ENCODE data around the gene AADACL4. TPM values are rescaled to one million over a fixed set of nuclear protein-coding genes. Genes with fewer than 3 reads are reported as not detected.

AADACL4 gene
- polyA plus RNA-seq, 1 donor from 2014 or later: not detected

GRCh38 chr1:12616709-12617373 lies 27.0 kb upstream of the AADACL4 start:
- Histone ChIP-seq H3K27ac (ENCODE audit: low read length) (no peak overlapping the region), H3K9me3 (ENCODE audit: low read length) (no peaks in the 10 kb centered on the region), H3K9me2 (ENCODE audit: insufficient read depth, low read length) (no peaks in the 10 kb centered on the region), H3F3A (ENCODE audit: insufficient read depth, low read length, poor library complexity, severe bottlenecking) (peaks cover 3% of the 10 kb centered on the region), H3K79me2 (replicated peaks; ENCODE audit: insufficient read depth, low read length) (no peaks in the 10 kb centered on the region), H3K27me3 (ENCODE audit: insufficient read depth, low read depth, low read length) (peaks cover 51% of the 10 kb centered on the region), H4K20me1 (ENCODE audit: insufficient read depth) (no peaks in the 10 kb centered on the region), H3K4me3 (ENCODE audit: low read length) (peak overlapping the region; percentile 82), H3K9ac (ENCODE audit: low read length) (peak overlapping the region; percentile 1), H3K36me3 (ENCODE audit: insufficient read depth, low read length) (no peaks in the 10 kb centered on the region), H3K4me2 (ENCODE audit: low read length) (peak overlapping the region; percentile 42), H2AFZ (ENCODE audit: low read depth, low read length) (no peak overlapping the region)
- TF ChIP-seq EZH2 (IDR thresholded peaks at IDR 0.05; ENCODE audit: borderline replicate concordance, insufficient read depth, low read length, poor library complexity, severe bottlenecking) (peak; percentile 38), CTCF (IDR thresholded peaks at IDR 0.05; ENCODE audit: poor library complexity, severe bottlenecking) (no peak)

GRCh38 chr1:12617511-12617900 lies 26.4 kb upstream of the AADACL4 start:
- Histone ChIP-seq H3K4me3 (ENCODE audit: low read length) (peak overlapping the region; percentile 82), H3K27me3 (ENCODE audit: insufficient read depth, low read depth, low read length) (peaks cover 51% of the 10 kb centered on the region), H3F3A (ENCODE audit: insufficient read depth, low read length, poor library complexity, severe bottlenecking) (peaks cover 3% of the 10 kb centered on the region), H3K4me2 (ENCODE audit: low read length) (peak overlapping the region; percentile 42), H3K9me2 (ENCODE audit: insufficient read depth, low read length) (no peaks in the 10 kb centered on the region), H2AFZ (ENCODE audit: low read depth, low read length) (no peak overlapping the region), H3K27ac (ENCODE audit: low read length) (no peak overlapping the region), H3K79me2 (replicated peaks; ENCODE audit: insufficient read depth, low read length) (no peaks in the 10 kb centered on the region), H3K9me3 (ENCODE audit: low read length) (no peaks in the 10 kb centered on the region), H3K36me3 (ENCODE audit: insufficient read depth, low read length) (no peaks in the 10 kb centered on the region), H4K20me1 (ENCODE audit: insufficient read depth) (no peaks in the 10 kb centered on the region), H3K9ac (ENCODE audit: low read length) (peak overlapping the region; percentile 48)
- TF ChIP-seq CTCF (IDR thresholded peaks at IDR 0.05; ENCODE audit: poor library complexity, severe bottlenecking) (no peak), TAF1 (IDR thresholded peaks at IDR 0.05; ENCODE audit: low read depth) (no peak), SMC3 (conservative IDR thresholded peaks at IDR 0.05; ENCODE audit: poor library complexity) (no peak), MXI1 (conservative IDR thresholded peaks at IDR 0.05; ENCODE audit: poor library complexity, severe bottlenecking) (no peak)
- TF ChIP-seq, protein P1, sequence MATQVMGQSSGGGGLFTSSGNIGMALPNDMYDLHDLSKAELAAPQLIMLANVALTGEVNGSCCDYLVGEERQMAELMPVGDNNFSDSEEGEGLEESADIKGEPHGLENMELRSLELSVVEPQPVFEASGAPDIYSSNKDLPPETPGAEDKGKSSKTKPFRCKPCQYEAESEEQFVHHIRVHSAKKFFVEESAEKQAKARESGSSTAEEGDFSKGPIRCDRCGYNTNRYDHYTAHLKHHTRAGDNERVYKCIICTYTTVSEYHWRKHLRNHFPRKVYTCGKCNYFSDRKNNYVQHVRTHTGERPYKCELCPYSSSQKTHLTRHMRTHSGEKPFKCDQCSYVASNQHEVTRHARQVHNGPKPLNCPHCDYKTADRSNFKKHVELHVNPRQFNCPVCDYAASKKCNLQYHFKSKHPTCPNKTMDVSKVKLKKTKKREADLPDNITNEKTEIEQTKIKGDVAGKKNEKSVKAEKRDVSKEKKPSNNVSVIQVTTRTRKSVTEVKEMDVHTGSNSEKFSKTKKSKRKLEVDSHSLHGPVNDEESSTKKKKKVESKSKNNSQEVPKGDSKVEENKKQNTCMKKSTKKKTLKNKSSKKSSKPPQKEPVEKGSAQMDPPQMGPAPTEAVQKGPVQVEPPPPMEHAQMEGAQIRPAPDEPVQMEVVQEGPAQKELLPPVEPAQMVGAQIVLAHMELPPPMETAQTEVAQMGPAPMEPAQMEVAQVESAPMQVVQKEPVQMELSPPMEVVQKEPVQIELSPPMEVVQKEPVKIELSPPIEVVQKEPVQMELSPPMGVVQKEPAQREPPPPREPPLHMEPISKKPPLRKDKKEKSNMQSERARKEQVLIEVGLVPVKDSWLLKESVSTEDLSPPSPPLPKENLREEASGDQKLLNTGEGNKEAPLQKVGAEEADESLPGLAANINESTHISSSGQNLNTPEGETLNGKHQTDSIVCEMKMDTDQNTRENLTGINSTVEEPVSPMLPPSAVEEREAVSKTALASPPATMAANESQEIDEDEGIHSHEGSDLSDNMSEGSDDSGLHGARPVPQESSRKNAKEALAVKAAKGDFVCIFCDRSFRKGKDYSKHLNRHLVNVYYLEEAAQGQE (IDR thresholded peaks at IDR 0.05; ENCODE audit: borderline replicate concordance): peak; percentile 23
